Medulla oblongata (tissue), 1 donor: ENCODE data around the gene SLC50A1.
"Not testable (repeated sequence)": the region's sequence is repeated elsewhere in the genome, so short reads cannot be mapped to it uniquely, and the experiment has no call there.

Experiments used
- DNase-seq: peaks from one replicate; pipeline ENCODE4 v3.0.0-alpha.2; 2015; ENCODE audit errors: extremely low spot score

SLC50A1 gene

GRCh38 chr1:155116113-155116764 is 19.4 kb upstream of the SLC50A1 start:
- DNase-seq = no peak

GRCh38 chr1:155117610-155118009 is 18.0 kb upstream of the SLC50A1 start:
- no peak for DNase-seq

- not testable (repeated sequence) for DNase-seq
These were observed 17.6 kb upstream of the SLC50A1 start for GRCh38 chr1:155118090-155118489.

GRCh38 chr1:155120253-155120652 is 15.4 kb upstream of the SLC50A1 start:
- DNase-seq = no peak

GRCh38 chr1:155121249-155121648 is 14.4 kb upstream of the SLC50A1 start:
- no peak for DNase-seq

- no peak for DNase-seq
These were observed 13.3 kb upstream of the SLC50A1 start for GRCh38 chr1:155122308-155122707.

GRCh38 chr1:155123801-155124200 is 11.9 kb upstream of the SLC50A1 start:
- DNase-seq = no peak

- DNase-seq = no peak
These were observed 10.9 kb upstream of the SLC50A1 start for GRCh38 chr1:155124503-155125463.

- no peak for DNase-seq
These were observed 10.1 kb upstream of the SLC50A1 start for GRCh38 chr1:155125511-155125945.

GRCh38 chr1:155125946-155126555 is 9.6 kb upstream of the SLC50A1 start:
- DNase-seq = peak; percentile 79

GRCh38 chr1:155126556-155127104 is 9.0 kb upstream of the SLC50A1 start:
- no peak for DNase-seq

- peak; percentile 97 for DNase-seq
These were observed 8.3 kb upstream of the SLC50A1 start, which contains the start of gene EFNA1 for GRCh38 chr1:155127105-155127966. Gene EFNA1 (plus strand): TSS chr1:155127876. CDS start chr1:155127978, 102 bp downstream.

- DNase-seq = no peak
These were observed 7.5 kb upstream of the SLC50A1 start for GRCh38 chr1:155127967-155128754.

GRCh38 chr1:155128755-155129473 is 6.7 kb upstream of the SLC50A1 start:
- peak; percentile 66 for DNase-seq

- DNase-seq = no peak
These were observed 5.2 kb upstream of the SLC50A1 start for GRCh38 chr1:155130272-155131006.

GRCh38 chr1:155131285-155131684 is 4.4 kb upstream of the SLC50A1 start:
- DNase-seq = no peak

GRCh38 chr1:155131856-155132255 is 3.8 kb upstream of the SLC50A1 start:
- DNase-seq = no peak

- no peak for DNase-seq
These were observed 1.8 kb upstream of the SLC50A1 start for GRCh38 chr1:155133799-155134281.

GRCh38 chr1:155134322-155134721 is 1.3 kb upstream of the SLC50A1 start:
- no peak for DNase-seq
